Retina (tissue), 1 donor: Measurements from ENCODE around the gene UQCR11.

ENCODE experiments used
- DNase-seq: peaks from one replicate; pipeline ENCODE4 v3.0.0-alpha.2; 2016

The UQCR11 gene

GRCh38 chr19:1634938-1635243 is 29.6 kb upstream of the UQCR11 start:
- DNase-seq, result no peak

- DNase-seq, result no peak
These were observed 29.1 kb upstream of the UQCR11 start for GRCh38 chr19:1634242-1634937.

- DNase-seq, result no peak
These were observed 28.1 kb upstream of the UQCR11 start for GRCh38 chr19:1633269-1633826.

- DNase-seq, result no peak
These were observed 27.4 kb upstream of the UQCR11 start for GRCh38 chr19:1632462-1633268.

- no peak for DNase-seq
These were observed 26.4 kb upstream of the UQCR11 start for GRCh38 chr19:1631557-1632100.

- DNase-seq, result no peak
These were observed 25.5 kb upstream of the UQCR11 start for GRCh38 chr19:1630811-1631210.

GRCh38 chr19:1630012-1630411 is 24.8 kb upstream of the UQCR11 start:
- DNase-seq, result no peak

- no peak for DNase-seq
These were observed 24.1 kb upstream of the UQCR11 start for GRCh38 chr19:1629256-1629808.

- DNase-seq, result no peak
These were observed 21.9 kb upstream of the UQCR11 start for GRCh38 chr19:1627194-1627593.

GRCh38 chr19:1626417-1627010 is 21.3 kb upstream of the UQCR11 start:
- no peak for DNase-seq

GRCh38 chr19:1624458-1624857 is 19.2 kb upstream of the UQCR11 start:
- peak; percentile 62 for DNase-seq

- no peak for DNase-seq
These were observed 17.3 kb upstream of the UQCR11 start for GRCh38 chr19:1622541-1622940.

- no peak for DNase-seq
These were observed 16.7 kb upstream of the UQCR11 start for GRCh38 chr19:1622007-1622406.

GRCh38 chr19:1621574-1621973 is 16.3 kb upstream of the UQCR11 start:
- DNase-seq, result no peak

- no peak for DNase-seq
These were observed 15.8 kb upstream of the UQCR11 start for GRCh38 chr19:1621021-1621420.

GRCh38 chr19:1620502-1620901 is 15.2 kb upstream of the UQCR11 start:
- no peak for DNase-seq

- no peak for DNase-seq
These were observed 14.4 kb upstream of the UQCR11 start for GRCh38 chr19:1619703-1620102.

GRCh38 chr19:1619094-1619439 is 13.8 kb upstream of the UQCR11 start:
- no peak for DNase-seq

GRCh38 chr19:1618157-1619093 is 13.2 kb upstream of the UQCR11 start:
- DNase-seq, result no peak

GRCh38 chr19:1616875-1617274 is 11.6 kb upstream of the UQCR11 start:
- DNase-seq, result no peak

GRCh38 chr19:1616396-1616795 is 11.1 kb upstream of the UQCR11 start:
- no peak for DNase-seq

GRCh38 chr19:1615156-1615765 is 10.0 kb upstream of the UQCR11 start:
- no peak for DNase-seq
